ENCODE results near the gene ALDH7A1.
"Not testable (repeated sequence)": the region's sequence is repeated elsewhere in the genome, so short reads cannot be mapped to it uniquely, and the experiment has no call there.

The ALDH7A1 gene

DNA sequence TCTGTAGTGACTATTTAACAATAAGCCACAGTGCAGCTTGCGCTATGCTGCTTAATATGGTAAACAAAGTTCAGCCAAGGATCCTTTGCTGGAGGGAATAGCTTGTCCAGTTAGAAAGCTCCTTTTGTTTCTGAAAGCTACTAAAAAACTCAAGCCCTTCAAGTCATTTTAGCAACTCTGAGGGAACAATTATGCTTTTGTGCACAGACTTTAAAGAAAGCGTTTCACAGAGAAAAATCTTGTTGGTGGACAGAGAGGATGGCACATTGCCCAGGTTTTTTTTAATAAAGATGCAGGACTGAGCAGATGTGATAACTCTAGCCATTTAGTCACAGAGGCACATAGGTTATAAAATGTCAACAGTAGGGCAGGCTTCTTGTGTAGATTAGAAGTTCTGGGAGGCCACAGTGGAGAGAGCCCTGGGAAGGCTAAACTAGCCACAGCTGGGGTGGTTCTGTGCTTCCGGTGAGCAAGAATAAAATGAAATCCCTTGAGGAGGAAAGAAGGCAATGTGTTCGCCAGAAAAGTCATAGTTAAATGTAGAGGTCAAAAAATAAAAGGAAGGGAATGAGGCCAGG lies 63.4 kb downstream of the ALDH7A1 start:
- DNase-seq, result no peak

DNA sequence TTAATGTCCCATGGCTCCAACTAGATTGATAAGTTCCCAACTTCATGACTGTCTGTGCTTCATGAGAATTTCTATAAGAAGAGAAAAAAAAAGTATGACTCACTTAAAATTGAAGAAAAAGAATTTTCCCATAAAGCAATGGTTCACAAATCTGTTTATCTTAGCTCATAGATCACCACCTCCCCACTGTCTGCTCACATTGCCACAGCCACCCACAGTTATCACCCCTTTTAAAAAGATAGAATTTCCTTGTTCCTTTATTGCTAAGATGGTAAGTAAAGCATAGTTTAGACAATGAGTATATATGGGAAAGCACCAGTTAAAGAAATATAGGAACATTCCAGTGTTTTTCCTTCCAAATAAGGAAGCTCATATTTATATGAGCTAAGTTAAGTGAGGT lies 67.1 kb downstream of the ALDH7A1 start:
- peak; percentile 34 for DNase-seq

DNA sequence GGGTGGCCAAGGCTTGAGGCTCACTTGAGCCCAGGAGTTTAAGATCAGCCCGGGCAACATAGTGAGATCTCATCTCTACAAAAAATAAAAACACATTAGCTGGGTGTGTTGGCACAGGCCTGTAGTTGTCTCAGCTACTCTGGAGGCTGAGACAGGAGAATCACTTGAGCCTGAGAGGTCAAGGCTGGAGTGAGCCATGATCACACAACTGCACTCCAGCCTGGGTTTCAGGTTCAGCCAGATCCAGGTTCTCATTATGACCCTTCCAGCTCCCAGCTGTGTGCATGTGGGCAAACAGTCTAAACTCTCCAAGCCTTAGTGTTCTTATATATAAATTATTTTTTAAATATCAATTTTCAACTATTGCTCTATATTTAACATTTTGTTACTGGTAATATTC lies 67.9 kb downstream of the ALDH7A1 start:
- DNase-seq, result no peak

DNA sequence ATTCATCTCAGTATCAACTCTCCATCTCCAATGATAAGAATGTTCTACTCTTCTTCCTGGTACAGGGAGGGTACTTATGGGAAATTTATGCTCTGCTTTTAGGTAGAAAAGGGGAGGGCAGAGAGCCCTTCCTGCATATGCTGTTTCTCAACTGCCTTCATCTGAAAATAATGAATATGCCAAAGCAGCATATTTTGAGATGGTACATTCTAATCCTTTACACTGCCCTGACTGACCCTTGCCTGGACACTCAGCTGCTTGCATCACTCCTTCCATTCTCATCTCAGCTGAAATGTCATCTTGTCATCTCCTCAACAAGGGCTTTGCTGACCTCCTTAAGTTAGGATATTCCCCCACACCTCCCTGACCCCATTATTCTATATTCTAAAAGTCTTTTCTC lies 68.5 kb downstream of the ALDH7A1 start:
- no peak for DNase-seq

DNA sequence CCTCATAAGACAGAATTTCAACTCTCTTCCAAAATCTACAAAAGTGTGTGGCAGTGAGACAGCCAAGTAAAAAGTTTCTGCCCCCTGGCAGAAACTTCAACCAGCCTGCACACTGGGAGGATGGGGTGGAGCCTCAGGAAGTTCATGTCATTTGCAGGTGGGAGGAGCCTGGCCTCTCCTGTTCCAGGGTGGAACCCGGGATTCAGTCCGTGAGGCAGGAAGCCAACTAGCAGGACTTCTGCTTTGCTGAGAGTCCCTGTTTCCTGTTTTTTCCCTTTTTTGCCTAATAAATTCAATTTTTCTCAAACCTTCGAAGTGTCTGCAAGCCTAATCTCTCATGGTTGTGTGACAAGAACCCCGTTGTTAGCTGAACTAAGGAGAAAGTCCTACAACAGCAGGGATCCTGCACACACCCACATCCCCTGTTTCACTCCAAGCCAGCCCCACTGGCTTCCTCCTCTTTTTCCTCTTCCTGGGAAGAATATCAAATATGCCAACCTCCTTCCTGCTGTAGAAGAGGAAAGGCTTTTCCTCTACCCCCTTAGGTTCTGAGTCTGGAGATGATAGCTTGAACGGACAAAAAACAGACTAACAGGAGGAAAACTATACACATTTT lies 69.3 kb downstream of the ALDH7A1 start:
- no peak for DNase-seq

DNA sequence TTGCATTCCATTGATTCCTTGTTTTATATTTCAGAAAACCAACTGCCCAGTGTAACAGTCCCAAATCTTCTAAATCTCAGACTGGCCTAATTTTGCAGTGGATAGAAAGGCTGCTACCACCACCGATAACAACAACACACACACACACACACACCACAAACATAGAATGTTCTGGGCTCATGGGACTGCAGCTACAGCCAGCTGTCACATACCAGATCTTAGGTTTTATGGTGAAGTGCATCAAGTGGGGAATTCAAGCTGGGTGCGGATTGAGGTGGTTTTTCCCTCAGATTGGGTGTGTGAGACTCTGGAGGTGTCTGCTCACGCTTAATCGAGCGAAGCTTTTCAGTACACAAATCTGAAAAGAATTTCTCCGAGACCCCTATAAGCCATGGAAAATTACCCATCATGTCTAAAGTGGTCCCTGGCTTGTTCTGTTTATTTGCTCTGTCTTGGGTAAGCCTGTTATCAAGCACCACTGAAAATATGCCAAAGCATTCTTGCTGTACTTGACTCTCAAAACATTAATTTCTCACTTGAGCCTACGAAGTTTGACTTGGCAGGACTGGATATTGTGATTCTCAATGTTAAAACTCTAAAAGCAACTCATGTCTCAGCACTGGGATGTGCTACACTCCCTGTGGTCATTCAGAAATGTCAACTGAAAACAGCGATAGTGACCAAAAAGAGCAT lies 71.1 kb downstream of the ALDH7A1 start:
- no peak for DNase-seq

DNA sequence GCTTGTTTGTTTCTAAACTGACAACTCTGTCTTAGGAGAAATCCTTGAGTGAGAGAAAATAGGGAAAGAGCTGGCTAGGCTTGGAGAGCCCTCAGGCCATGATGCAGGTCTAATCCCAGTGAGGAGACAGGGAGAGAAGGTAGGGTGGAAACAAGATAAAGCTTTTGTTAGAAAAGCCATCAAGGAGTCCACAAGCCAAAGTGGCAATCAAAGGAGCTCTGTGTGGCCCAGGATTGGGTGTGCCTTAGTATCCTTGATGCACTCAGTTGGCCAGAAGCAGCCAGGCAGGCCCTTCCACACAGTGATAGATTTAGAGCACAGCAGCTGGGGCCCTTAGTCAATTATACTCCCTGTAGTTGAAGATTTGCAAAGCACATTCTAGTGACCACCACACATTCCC lies 73.9 kb downstream of the ALDH7A1 start:
- no peak for DNase-seq

DNA sequence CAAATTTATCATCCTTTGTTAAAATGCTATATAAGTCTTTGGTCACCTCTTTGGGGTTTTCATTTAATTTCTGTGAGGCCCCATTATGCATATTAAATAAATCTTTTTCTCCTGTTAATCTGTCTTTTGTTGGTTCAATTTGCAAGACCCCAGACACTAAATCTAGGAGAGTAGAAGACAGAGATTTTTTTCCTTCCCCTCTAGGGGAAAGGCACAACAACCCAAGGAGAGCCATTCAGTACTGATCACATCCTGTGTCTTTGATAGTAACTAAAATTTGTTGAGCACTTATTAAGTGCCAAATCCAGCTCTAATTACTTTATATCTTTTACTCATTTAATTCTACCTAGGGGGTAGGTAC lies 74.4 kb downstream of the ALDH7A1 start:
- DNase-seq, result no peak

DNA sequence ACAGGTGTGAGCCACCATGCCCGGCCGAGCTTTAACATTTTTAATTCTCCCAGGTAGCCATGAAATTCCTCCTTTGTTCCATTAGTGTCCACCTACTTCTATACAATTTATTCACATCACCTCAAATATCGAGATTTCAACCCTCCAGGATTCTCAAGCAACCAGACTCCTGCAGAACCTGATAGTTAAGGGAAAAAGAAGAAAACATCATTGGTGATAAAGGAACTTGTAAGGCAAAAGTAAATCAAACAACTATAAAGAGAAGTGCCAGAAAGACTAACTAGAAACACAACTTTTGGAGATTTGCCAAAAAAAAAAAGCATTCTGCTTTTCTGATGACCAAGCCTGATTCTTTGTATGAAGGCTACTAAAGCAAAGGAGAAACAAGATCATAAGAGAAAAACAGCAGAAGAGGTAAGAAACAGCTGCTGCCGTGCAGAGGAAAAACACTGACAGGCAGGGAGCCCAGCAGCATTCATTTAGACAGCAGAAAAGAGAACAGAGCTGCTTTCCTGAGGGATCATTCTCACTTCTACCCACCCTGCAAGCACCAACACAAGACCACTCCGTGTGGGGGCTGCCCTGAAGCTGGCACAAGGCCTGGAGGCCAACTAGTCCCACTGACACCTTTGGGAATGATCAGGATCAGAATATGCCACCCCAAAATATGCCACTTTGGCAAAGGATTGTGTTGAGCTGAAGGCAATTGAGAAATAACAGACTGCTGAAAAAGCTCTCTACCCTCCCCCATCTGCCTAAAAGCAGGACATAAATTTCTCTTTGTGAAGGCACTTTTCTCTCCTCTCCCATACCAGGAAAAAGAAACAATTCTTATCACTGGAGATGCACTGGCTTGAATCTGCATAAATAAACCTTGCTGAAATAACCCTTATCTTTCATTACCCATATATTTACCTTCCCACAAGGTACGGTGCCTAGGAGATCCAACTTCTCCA lies 75.1 kb downstream of the ALDH7A1 start:
- DNase-seq, result no peak

DNA sequence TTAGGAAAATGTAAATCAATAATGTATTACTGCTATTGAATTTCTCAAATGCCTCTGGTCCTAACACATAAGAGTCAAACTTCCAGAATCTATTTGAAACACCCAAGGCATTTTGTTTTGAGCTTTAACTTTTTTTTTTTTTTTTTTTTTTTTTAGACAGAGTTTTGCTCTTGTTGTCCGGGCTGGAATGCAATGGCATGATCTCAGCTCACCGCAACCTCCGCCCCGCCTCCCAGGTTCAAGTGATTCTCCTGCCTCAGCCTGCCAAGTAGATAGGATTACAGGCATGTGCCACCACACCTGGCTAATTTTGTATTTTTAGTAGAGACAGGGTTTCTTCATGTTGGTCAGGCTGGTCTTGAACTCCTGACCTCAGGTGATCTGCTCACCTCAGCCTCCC lies 75.8 kb downstream of the ALDH7A1 start:
- not testable (repeated sequence) for DNase-seq

DNA sequence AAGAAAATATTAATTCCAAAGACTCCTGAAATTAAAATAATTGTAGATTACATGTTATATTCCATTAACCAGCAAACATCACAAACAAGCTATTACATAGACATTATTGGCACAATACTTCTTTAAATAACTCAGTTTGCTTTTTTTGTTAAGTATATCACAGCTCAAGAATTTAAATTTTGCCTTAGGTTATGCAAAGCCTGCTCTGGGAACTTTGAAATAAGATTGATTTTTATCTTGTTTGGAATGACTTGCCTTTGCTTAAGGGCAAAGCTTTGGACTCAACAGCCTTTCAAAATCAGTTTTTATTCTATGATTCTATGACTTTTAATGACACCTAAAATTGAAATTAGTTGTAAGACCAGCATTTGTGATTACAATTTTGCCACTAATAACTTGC lies 78.2 kb downstream of the ALDH7A1 start:
- DNase-seq, result no peak

DNA sequence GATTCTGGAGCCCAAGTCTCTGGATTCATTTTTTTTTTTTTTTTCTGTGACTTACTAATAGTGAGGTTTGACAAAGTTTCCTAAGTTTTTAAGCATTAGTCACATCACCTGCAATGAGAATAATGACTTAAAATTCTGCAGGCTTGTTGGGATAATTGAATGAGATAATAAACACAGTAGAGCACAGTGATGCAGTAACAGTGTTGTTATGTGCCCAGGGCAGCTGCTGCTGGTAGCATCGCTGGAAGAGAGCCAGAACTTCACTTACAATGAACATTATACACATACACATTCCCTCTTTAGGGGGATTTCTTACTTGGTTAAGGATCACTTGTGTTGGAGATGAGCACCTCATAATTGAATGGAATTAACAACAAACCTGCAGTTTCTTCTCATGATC lies 78.9 kb downstream of the ALDH7A1 start:
- DNase-seq, result peak; percentile 36

DNA sequence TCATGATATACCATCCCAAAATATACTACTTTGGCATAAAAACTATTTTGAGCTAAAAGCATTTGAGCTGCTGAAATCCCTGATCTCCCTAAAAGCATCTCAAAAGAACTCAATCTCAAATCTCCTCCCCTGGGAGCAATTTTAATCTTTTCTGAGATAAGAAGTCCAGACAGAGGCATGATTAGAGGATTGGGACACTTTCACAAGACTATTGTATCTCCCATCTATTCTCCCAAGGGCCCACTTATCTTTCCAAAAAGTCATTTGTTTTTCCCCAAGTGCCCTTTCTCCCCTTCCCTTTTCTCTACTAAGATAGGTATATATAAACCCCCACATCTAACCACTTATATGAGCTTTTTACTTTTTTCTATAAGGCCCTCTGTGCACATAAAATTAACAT lies 79.7 kb downstream of the ALDH7A1 start:
- no peak for DNase-seq

DNA sequence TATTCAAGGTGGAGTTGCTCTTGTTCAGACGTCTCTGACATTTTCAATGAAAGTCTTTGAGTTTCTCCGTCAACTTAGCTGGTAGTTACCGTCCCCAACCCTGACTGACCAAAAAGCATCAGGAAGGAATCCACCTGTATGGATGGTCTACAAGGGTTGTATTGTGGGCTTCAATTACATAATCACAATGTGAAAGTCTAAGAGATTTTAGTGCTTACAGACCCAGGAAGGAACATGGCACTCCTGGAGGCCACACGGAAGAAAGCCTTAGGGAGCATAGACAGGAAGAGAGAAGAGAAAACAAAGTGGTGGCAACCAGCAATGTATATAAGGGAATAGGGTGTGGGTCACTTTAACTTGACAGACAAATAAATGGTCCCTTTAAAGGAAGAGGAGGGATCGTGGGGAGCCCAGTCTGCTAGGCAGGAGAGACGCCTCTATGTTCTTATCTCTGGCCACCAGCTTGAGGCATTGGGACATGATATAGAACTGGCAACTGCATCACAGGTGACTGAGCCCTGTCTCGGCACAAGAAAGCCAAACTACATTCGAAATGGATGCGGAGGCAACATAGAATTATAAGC lies 80.4 kb downstream of the ALDH7A1 start:
- no peak for DNase-seq

DNA sequence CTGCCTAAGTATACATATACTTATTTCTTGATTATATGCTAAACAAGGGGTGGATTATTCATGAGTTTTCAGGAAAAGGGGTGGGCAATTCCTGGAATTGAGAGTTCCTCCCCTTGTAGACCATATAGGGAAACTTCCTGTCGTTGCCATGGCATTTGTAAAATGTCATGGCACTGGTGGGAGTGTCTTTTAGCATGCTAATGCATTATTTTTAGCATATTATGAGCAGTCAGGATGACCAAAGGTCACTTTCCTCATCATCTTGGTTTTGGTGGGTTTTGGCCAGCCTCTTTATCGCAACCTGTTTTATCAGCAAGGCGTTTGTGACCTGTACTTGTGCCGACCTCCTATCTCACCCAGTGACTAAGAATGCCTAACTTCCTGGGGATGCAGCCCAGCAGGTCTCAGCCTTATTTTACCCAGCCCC lies 80.9 kb downstream of the ALDH7A1 start:
- no peak for DNase-seq

DNA sequence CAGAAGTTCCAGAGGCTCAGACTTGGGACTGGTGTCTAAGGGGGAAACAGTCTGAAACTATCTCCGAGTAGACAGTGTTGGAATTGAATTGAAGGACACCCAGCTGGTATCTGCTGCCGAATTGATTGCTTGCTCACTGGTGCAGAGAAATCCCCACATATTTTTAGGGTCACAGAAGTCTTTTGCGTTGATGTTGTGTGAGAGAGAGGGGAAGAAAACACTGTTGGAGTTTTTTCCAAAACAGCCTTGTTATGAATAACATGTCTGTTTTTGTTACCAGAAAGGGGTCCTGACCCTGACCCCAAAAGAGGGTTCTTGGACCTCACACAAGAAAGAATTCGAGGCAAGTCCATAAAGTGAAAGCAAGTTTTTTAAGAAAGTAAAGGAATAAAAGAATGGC lies 81.3 kb downstream of the ALDH7A1 start:
- no peak for DNase-seq

DNA sequence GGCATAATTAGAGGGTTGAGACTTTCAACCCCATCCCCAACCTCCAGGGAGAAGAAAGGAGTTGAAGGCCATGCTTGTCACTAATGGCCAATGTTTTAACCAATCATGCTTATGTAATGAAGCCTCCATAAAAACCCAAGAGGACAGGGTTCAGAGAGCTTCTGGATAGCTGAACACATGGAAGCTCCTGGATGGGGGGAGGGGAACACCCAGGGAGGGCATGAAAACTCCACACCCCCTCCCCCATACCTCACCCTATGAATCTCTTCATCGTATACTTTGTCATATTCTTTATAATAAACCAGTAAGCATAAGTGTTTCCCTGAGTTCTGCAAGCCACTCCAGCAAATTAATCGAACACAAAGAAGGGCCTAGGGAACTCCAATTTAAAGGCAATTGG lies 81.7 kb downstream of the ALDH7A1 start:
- no peak for DNase-seq

DNA sequence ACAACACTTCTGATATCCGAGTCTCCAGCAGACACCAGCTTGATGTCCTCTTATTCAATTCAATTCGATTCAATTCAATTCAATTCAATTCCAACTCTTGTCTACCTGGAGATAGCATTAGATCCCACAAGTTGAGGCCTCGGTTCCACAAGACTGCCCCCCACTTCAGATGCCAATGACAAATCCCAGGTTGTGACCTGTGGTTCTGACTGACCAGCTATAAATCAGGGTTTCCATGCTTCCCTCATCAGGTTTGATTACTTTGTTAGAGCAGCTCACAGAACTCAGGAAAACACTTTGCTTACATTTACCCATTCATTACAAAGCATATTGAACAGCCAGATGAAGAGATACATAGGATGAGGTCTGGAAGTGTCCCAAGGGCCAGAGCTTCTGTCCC lies 82.6 kb downstream of the ALDH7A1 start:
- DNase-seq, result no peak

DNA sequence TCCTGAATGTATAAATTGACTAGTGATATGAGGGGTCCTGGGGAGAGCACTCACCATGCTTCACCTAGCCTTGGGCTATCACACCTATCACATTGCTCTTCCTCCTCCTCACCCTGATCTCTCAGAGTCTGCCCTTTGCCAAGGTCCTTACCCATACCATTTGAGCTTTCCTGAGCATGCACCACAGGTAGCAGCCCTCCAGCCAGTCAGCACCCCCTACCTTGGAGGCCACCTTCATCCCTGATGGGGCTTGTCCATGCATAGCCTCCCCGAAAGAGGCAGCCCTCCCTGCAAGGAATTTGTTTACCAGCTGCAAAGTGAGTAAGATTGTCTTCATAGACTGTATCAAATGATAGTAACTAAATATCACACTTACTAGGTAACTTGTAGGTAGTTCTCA lies 83.1 kb downstream of the ALDH7A1 start:
- DNase-seq, result no peak

DNA sequence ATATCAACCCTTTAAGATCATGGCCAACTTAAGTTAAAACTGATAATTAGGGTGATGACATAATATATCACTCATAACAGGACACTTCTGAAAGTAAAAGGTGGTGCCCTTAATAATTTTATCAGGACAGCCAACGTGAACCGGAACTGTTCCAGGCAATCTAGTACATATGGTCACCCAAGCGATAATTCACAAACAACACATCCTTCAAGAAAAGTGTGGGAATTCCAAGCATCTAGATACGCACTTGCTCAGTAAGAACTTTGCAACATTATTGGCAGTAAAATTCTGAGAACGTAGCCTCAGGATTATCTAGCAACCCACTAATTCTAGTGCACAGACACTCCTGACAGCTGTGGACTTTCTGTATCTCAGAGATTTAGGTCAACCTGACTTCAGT lies 85.7 kb downstream of the ALDH7A1 start:
- DNase-seq, result no peak

DNA sequence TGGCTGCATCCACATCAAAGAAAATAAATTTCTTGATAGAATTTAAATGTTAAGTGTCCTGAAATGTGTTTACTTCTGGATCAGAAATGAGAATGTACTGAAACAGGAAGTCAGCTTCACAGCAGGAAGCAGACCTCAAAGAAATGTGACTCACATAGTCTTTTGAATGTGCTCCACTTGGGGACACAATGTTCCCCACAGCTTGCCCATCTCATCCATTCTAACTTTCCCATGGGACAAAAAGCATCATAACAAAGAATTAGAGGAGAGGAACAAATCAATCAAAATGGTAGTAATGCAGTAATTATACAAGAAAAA lies 86.1 kb downstream of the ALDH7A1 start:
- no peak for DNase-seq

DNA sequence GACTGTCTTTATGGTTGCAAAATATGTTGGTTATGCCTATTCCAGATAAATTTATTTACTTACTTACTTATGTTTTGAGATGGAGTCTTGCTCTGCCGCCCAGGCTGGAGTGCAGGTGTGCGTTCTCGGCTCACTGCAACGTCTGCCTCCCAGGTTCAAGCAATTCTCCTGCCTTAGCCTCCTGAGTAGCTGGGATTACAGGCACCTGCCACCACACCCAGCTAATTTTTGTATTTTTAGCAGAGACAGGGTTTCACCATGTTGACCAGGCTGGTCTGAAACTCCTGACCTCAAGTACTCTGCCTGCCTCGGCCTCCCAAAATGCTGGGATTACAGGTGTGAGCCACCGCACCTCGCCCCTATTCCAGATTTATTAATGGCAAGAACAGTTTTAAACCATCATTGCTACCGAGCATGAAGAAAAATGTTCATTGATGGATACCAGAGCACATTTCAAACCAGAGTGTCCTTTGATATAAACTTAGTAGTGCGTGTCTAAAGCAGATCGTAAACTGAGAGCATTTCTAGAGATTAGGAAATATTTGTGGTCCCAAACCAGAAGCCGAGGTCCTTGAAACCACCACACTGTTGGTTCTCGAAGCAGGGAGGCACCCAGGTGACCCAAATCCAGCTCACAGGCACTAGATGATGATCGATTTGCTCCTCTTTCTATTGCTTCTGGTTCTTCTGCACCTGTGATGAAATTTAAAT lies 86.6 kb downstream of the ALDH7A1 start:
- DNase-seq, result no peak

DNA sequence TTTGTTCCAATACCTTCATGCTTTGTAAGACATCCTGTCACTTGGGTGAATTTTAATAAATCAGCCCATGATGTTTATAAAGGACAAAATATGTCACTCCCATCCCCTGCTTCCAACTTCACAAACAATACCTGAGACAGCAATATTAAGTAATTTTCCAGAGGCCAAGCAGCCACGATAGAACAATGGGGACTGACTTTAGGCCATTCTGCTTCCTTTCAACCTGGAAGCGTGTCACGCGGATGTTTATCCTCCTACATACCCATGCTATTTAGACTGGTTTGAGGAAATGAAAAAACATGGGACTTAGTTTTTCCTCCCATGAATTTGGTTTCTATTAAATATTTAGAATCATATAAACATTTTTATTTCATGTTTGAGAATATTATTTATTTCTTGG lies 88.9 kb downstream of the ALDH7A1 start:
- DNase-seq, result no peak

Data from amniotic stem cell (primary cell).